Ramos (cell line): Measurements from ENCODE around the gene PNMA1.

Source experiments
- in situ Hi-C: fragments of 300-500 bp; cut with MboI; formaldehyde crosslinking; loops from one replicate; pipeline ENCODE4 v1.14.3; 2022; ENCODE audit warnings: low sequenced_read_pairs; ENCODE audit not compliant: unreplicated experiment

Gene PNMA1

GRCh38 chr14:73752297-73752992, 38.3 kb upstream of the PNMA1 start:
- in situ Hi-C loops = loop anchor here (25.0 kb wide), 1 partner anchor 1710 kb away; no protein-coding TSS in a partner anchor

GRCh38 chr14:73751157-73751691, 37.0 kb upstream of the PNMA1 start:
- in situ Hi-C loops = loop anchor here (25.0 kb wide), 1 partner anchor 1711 kb away; no protein-coding TSS in a partner anchor

- in situ Hi-C loops = loop anchor here (25.0 kb wide), 1 partner anchor 1712 kb away; no protein-coding TSS in a partner anchor
Measured at GRCh38 chr14:73750531-73750901, 36.3 kb upstream of the PNMA1 start.

GRCh38 chr14:73749706-73750530, 35.7 kb upstream of the PNMA1 start:
- in situ Hi-C loops = loop anchor here (25.0 kb wide), 1 partner anchor 1712 kb away; no protein-coding TSS in a partner anchor

- in situ Hi-C loops = no loop called here
Measured at GRCh38 chr14:73748858-73749357, 34.7 kb upstream of the PNMA1 start.

GRCh38 chr14:73747379-73748211, 33.4 kb upstream of the PNMA1 start:
- in situ Hi-C loops = no loop called here

- in situ Hi-C loops = no loop called here
Measured at GRCh38 chr14:73746520-73747378, 32.6 kb upstream of the PNMA1 start.

GRCh38 chr14:73745571-73746519, 31.7 kb upstream of the PNMA1 start:
- in situ Hi-C loops = no loop called here

- in situ Hi-C loops = no loop called here
Measured at GRCh38 chr14:73744874-73745529, 30.8 kb upstream of the PNMA1 start.

GRCh38 chr14:73744175-73744867, 30.1 kb upstream of the PNMA1 start:
- in situ Hi-C loops = no loop called here

- in situ Hi-C loops = no loop called here
Measured at GRCh38 chr14:73743431-73743931, 29.3 kb upstream of the PNMA1 start.

GRCh38 chr14:73742520-73743238, 28.5 kb upstream of the PNMA1 start:
- in situ Hi-C loops = no loop called here

- in situ Hi-C loops = no loop called here
Measured at GRCh38 chr14:73741876-73742519, 27.8 kb upstream of the PNMA1 start.

GRCh38 chr14:73741386-73741875, 27.2 kb upstream of the PNMA1 start:
- in situ Hi-C loops = no loop called here

GRCh38 chr14:73740618-73741326, 26.6 kb upstream of the PNMA1 start:
- in situ Hi-C loops = no loop called here
